ENCODE measurements around the gene ATP6V0E2.

The ATP6V0E2 gene

DNA sequence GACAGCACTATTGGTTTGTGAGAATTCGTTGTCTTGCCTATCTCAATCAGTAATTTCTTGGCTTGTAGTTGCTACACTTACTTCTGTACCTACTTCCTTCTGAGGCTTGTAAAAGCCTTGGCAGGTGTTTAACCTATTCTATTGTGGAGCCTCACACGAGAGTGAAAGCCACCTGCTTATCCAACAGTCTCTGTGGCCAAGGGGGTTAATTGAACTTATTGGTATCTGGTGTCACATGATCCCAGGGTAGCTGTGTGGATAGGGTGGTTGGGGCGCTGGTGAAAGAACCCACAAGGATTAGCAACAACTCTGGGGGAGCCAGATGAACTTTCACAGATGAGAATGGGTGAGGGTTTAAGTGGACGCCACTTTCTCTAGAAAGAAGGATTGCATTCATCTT, 13.9 kb upstream of the ATP6V0E2 start:
- Histone ChIP-seq H3K4me1 (ENCODE audit: insufficient read depth, insufficient read length) (peaks cover 7% of the 10 kb centered on the region), H3K4me3 (ENCODE audit: insufficient read length, low read depth) (no peak overlapping the region), H3K27me3 (ENCODE audit: insufficient read depth, insufficient read length) (no peaks in the 10 kb centered on the region), H3K36me3 (ENCODE audit: insufficient read depth, insufficient read length, low read length) (no peaks in the 10 kb centered on the region), H3K9ac (ENCODE audit: insufficient read length, low read depth) (no peak overlapping the region), H3K9me3 (ENCODE audit: insufficient read depth, low read length) (no peaks in the 10 kb centered on the region)
- DNase-seq (ENCODE audit: low read depth, low spot score) = no peak
- no peak for TF ChIP-seq ZNF274 (IDR thresholded peaks at IDR 0.05; ENCODE audit: low read depth, low read length)

DNA sequence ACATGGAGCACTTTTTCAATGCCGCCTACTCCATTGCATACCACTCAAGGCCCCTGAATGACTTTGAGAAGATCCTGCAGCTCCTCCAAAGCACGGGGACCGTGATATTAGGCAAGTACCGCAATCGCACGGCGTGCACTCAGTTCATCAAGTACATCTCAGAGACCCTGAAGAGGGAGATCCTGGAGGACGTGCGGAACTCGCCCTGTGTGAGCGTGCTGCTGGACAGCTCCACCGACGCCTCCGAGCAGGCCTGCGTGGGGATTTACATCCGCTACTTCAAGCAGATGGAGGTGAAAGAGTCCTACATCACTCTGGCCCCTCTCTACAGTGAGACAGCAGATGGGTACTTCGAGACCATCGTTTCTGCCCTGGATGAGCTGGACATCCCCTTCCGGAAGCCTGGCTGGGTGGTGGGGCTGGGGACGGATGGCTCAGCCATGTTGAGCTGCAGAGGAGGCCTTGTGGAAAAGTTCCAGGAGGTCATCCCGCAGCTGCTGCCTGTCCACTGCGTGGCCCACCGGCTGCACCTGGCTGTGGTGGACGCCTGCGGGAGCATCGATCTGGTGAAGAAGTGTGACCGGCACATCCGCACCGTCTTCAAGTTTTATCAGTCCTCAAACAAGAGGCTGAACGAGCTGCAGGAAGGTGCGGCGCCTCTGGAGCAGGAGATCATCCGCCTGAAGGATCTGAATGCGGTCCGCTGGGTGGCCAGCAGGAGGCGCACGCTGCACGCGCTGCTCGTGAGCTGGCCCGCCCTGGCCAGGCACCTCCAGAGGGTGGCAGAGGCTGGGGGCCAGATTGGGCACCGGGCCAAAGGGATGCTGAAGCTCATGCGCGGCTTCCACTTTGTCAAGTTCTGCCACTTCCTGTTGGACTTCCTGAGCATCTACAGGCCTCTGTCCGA, 12.7 kb upstream of the ATP6V0E2 start:
- Histone ChIP-seq H3K9ac (ENCODE audit: insufficient read length, low read depth) (no peak overlapping the region), H3K4me1 (ENCODE audit: insufficient read depth, insufficient read length) (no peaks in the 10 kb centered on the region), H3K4me3 (ENCODE audit: insufficient read length, low read depth) (no peak overlapping the region), H3K9me3 (ENCODE audit: insufficient read depth, low read length) (no peaks in the 10 kb centered on the region), H3K36me3 (ENCODE audit: insufficient read depth, insufficient read length, low read length) (no peaks in the 10 kb centered on the region), H3K27me3 (ENCODE audit: insufficient read depth, insufficient read length) (no peaks in the 10 kb centered on the region)
- no peak for DNase-seq (ENCODE audit: low read depth, low spot score)
- TF ChIP-seq SUZ12 (IDR thresholded peaks at IDR 0.05; ENCODE audit: extremely low read depth, insufficient read depth, insufficient read length) (no peak), ZNF274 (IDR thresholded peaks at IDR 0.05; ENCODE audit: low read depth, low read length) (no peak), YY1 (IDR thresholded peaks at IDR 0.05; ENCODE audit: insufficient read depth, insufficient read length) (no peak)

DNA sequence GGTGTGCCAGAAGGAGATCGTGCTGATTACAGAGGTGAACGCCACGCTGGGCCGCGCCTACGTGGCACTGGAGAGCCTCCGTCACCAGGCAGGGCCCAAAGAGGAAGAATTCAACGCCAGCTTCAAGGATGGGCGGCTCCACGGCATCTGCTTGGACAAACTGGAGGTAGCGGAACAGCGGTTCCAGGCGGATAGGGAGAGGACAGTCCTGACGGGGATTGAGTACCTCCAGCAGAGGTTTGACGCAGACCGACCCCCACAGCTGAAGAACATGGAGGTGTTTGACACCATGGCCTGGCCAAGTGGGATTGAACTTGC, 12.1 kb upstream of the ATP6V0E2 start:
- TF ChIP-seq YY1 (IDR thresholded peaks at IDR 0.05; ENCODE audit: insufficient read depth, insufficient read length) = no peak
- TF ChIP-seq ZNF274 (IDR thresholded peaks at IDR 0.05; ENCODE audit: low read depth, low read length) = no peak
- TF ChIP-seq SUZ12 (IDR thresholded peaks at IDR 0.05; ENCODE audit: extremely low read depth, insufficient read depth, insufficient read length) = no peak
- Histone ChIP-seq H3K4me1 (ENCODE audit: insufficient read depth, insufficient read length) (no peaks in the 10 kb centered on the region), H3K27me3 (ENCODE audit: insufficient read depth, insufficient read length) (no peaks in the 10 kb centered on the region), H3K4me3 (ENCODE audit: insufficient read length, low read depth) (no peak overlapping the region), H3K9ac (ENCODE audit: insufficient read length, low read depth) (no peak overlapping the region), H3K9me3 (ENCODE audit: insufficient read depth, low read length) (no peaks in the 10 kb centered on the region), H3K36me3 (ENCODE audit: insufficient read depth, insufficient read length, low read length) (no peaks in the 10 kb centered on the region)
- DNase-seq (ENCODE audit: low read depth, low spot score) = no peak

DNA sequence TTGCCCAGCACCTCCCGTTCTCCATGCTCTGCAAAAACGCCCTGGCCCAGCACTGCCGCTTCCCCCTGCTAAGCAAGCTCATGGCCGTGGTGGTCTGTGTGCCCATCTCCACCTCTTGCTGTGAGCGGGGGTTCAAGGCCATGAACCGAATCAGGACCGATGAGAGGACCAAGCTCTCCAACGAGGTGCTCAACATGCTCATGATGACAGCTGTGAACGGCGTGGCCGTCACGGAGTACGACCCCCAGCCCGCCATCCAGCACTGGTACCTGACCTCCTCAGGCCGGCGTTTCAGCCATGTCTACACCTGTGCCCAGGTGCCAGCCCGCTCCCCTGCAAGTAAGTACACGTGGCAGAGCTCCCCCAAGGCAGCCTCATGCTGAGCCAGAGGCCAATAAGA, 11.6 kb upstream of the ATP6V0E2 start:
- Histone ChIP-seq H3K4me1 (ENCODE audit: insufficient read depth, insufficient read length) (no peaks in the 10 kb centered on the region), H3K27me3 (ENCODE audit: insufficient read depth, insufficient read length) (no peaks in the 10 kb centered on the region), H3K9me3 (ENCODE audit: insufficient read depth, low read length) (no peaks in the 10 kb centered on the region), H3K36me3 (ENCODE audit: insufficient read depth, insufficient read length, low read length) (no peaks in the 10 kb centered on the region), H3K9ac (ENCODE audit: insufficient read length, low read depth) (no peak overlapping the region), H3K4me3 (ENCODE audit: insufficient read length, low read depth) (no peak overlapping the region)
- DNase-seq (ENCODE audit: low read depth, low spot score) = no peak
- TF ChIP-seq YY1 (IDR thresholded peaks at IDR 0.05; ENCODE audit: insufficient read depth, insufficient read length) (no peak), ZNF274 (IDR thresholded peaks at IDR 0.05; ENCODE audit: low read depth, low read length) (no peak), SUZ12 (IDR thresholded peaks at IDR 0.05; ENCODE audit: extremely low read depth, insufficient read depth, insufficient read length) (no peak)

DNA sequence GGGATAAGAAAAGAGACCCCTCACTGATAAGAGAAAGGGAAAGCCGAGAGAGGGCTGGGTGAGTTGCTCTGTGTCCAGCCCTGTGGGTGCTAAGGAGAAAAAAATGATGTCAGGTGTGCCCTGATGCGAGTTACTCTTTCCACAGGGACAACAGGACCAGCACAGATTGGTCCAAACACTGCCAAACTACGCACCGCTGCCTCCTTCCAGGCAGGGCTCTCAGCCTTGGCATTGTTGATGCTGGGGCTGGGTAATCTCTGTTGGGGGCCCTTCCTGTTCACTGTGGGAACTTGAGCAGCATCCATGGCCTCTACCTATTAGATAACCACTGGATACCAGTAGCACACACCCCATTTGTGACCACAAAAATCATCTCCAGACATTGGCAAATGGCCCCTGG, 10.3 kb upstream of the ATP6V0E2 start:
- Histone ChIP-seq H3K9ac (ENCODE audit: insufficient read length, low read depth) (no peak overlapping the region), H3K4me3 (ENCODE audit: insufficient read length, low read depth) (no peak overlapping the region), H3K9me3 (ENCODE audit: insufficient read depth, low read length) (no peaks in the 10 kb centered on the region), H3K27me3 (ENCODE audit: insufficient read depth, insufficient read length) (no peaks in the 10 kb centered on the region), H3K36me3 (ENCODE audit: insufficient read depth, insufficient read length, low read length) (no peaks in the 10 kb centered on the region), H3K4me1 (ENCODE audit: insufficient read depth, insufficient read length) (no peaks in the 10 kb centered on the region)
- no peak for TF ChIP-seq SUZ12 (IDR thresholded peaks at IDR 0.05; ENCODE audit: extremely low read depth, insufficient read depth, insufficient read length)
- no peak for TF ChIP-seq ZNF274 (IDR thresholded peaks at IDR 0.05; ENCODE audit: low read depth, low read length)
- TF ChIP-seq YY1 (IDR thresholded peaks at IDR 0.05; ENCODE audit: insufficient read depth, insufficient read length) = no peak
- no peak for DNase-seq (ENCODE audit: low read depth, low spot score)

DNA sequence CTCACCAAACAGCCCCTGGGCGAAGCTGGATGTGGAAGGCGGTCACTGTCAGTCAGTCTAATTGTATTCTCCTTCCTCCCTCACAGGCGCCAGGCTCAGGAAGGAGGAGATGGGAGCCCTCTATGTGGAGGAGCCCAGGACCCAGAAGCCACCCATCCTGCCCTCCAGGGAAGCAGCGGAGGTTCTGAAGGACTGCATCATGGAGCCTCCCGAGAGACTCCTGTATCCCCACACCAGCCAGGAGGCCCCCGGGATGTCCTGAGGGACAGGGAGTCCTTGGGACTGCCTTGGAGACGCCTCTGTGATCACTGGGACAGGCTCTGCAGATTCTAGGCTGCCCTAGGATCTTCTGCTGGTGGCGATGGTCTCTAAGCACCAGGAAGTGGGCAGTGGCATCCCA, 9.7 kb upstream of the ATP6V0E2 start:
- Histone ChIP-seq H3K36me3 (ENCODE audit: insufficient read depth, insufficient read length, low read length) (peaks cover 2% of the 10 kb centered on the region), H3K4me1 (ENCODE audit: insufficient read depth, insufficient read length) (no peaks in the 10 kb centered on the region), H3K27me3 (ENCODE audit: insufficient read depth, insufficient read length) (no peaks in the 10 kb centered on the region), H3K9me3 (ENCODE audit: insufficient read depth, low read length) (no peaks in the 10 kb centered on the region), H3K4me3 (ENCODE audit: insufficient read length, low read depth) (no peak overlapping the region), H3K9ac (ENCODE audit: insufficient read length, low read depth) (no peak overlapping the region)
- TF ChIP-seq SUZ12 (IDR thresholded peaks at IDR 0.05; ENCODE audit: extremely low read depth, insufficient read depth, insufficient read length) (no peak), ZNF274 (IDR thresholded peaks at IDR 0.05; ENCODE audit: low read depth, low read length) (no peak)
- no peak for DNase-seq (ENCODE audit: low read depth, low spot score)

DNA sequence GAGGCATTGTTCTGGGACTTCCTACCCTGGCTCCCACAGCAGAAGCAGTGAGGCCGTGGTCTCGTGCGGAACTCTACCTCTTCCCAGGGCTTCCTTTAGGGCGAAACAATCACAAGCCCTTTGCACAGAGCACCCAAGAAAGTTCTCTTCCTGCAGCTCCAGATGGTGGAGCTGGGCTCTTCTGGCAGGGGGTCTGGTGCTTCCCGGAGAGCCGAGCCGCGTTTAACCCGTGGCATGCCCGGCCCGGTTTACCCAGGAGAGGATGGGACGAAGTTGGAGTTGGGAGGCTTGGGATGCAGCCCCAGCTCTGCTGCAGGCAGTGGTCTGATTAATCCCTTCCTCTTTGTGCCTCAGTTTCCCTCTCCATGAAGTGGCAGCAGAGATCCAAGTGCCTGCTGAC, 9.0 kb upstream of the ATP6V0E2 start:
- no peak for TF ChIP-seq ZNF274 (IDR thresholded peaks at IDR 0.05; ENCODE audit: low read depth, low read length)
- TF ChIP-seq YY1 (IDR thresholded peaks at IDR 0.05; ENCODE audit: insufficient read depth, insufficient read length) = no peak
- TF ChIP-seq SUZ12 (IDR thresholded peaks at IDR 0.05; ENCODE audit: extremely low read depth, insufficient read depth, insufficient read length) = no peak
- no peak overlapping the region for H3K9ac ChIP-seq (ENCODE audit: insufficient read length, low read depth)
- H3K4me1 ChIP-seq (ENCODE audit: insufficient read depth, insufficient read length) = no peaks in the 10 kb centered on the region
- peaks cover 2% of the 10 kb centered on the region for H3K36me3 ChIP-seq (ENCODE audit: insufficient read depth, insufficient read length, low read length)
- H3K9me3 ChIP-seq (ENCODE audit: insufficient read depth, low read length) = no peaks in the 10 kb centered on the region
- no peak for DNase-seq (ENCODE audit: low read depth, low spot score)
- no peaks in the 10 kb centered on the region for H3K27me3 ChIP-seq (ENCODE audit: insufficient read depth, insufficient read length)
- no peak overlapping the region for H3K4me3 ChIP-seq (ENCODE audit: insufficient read length, low read depth)

Measured in NT2/D1 (cell line).